ENCODE results near the gene CTCF. TPM values are rescaled to one million over a fixed set of nuclear protein-coding genes. Genes with fewer than 3 reads are reported as not detected.

The CTCF gene
- total and polyA plus RNA-seq, 2 experiments from 2014 or later, result 64.5 to 72.3 TPM

GRCh38 chr16:67613808-67614207 is 51.5 kb downstream of the CTCF start:
- H3K4me3 ChIP-seq, result no peak overlapping the region
- Mint-ChIP-seq H3K27ac (no peak overlapping the region), H3K9me3 (no peaks in the 10 kb centered on the region), H3K4me3 (no peak overlapping the region), H3K4me1 (no peaks in the 10 kb centered on the region), H3K27me3 (ENCODE audit: insufficient read depth, low read depth, poor library complexity) (no peaks in the 10 kb centered on the region), H3K36me3 (ENCODE audit: low read depth) (peaks cover 67% of the 10 kb centered on the region)
- H3K4me2 ChIP-seq, result no peak overlapping the region
- no peaks in the 10 kb centered on the region for H3K27me3 ChIP-seq (ENCODE audit: insufficient read depth)
- H3K36me3 ChIP-seq (ENCODE audit: insufficient read depth), result peaks cover 25% of the 10 kb centered on the region
- ATAC-seq, result peak; percentile 94
- peak; percentile 85 for DNase-seq (ENCODE audit: low spot score)
- H3K4me1 ChIP-seq (ENCODE audit: insufficient read depth), result no peaks in the 10 kb centered on the region
- H3K79me2 ChIP-seq (replicated peaks; ENCODE audit: insufficient read depth), result peaks cover 7% of the 10 kb centered on the region
- H3K27ac ChIP-seq (ENCODE audit: low read depth), result 0 out of 2 replicates have a peak overlapping the region, but pooled peaks have one; percentile 39
- peaks cover 10% of the 10 kb centered on the region for H4K20me1 ChIP-seq (replicated peaks; ENCODE audit: insufficient read depth)
- no peak overlapping the region for H2AFZ ChIP-seq
- no peaks in the 10 kb centered on the region for H3K9me2 ChIP-seq (ENCODE audit: insufficient read depth)
- H3F3A ChIP-seq (replicated peaks; ENCODE audit: low read depth), result peaks cover 10% of the 10 kb centered on the region; the same call in 1 of the 2 replicates
- TF ChIP-seq EZH2 (IDR thresholded peaks at IDR 0.05; ENCODE audit: low read depth, unreplicated experiment) (no peak), STAT1 (IDR thresholded peaks at IDR 0.05; ENCODE audit: unreplicated experiment) (no peak), CREB1 (CRISPR knock-in tag; IDR thresholded peaks at IDR 0.05; ENCODE audit: low read depth) (0 out of 2 replicates have a peak, but pooled peaks have one; percentile 12), NANOG (IDR thresholded peaks at IDR 0.05; ENCODE audit: borderline replicate concordance) (no peak), EZH2phosphoT487 (IDR thresholded peaks at IDR 0.05; ENCODE audit: unreplicated experiment) (no peak), CTCF (conservative IDR thresholded peaks at IDR 0.05; ENCODE audit: low read depth in 2 of 2) (peak; percentile 72 to 75)

DNA sequence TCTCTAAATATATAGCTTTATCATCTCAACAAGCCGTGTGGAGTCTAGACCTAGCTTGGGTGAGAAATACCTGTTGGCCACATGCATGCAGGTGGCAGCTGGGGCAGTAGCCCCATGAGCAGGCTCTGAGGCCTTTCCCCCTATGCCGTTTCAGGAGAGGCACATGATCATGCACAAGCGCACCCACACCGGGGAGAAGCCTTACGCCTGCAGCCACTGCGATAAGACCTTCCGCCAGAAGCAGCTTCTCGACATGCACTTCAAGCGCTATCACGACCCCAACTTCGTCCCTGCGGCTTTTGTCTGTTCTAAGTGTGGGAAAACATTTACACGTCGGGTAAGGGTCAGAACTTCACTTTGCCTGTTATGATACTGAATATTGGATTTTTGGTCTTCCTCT is 65.9 kb downstream of the CTCF start:
- no peaks in the 10 kb centered on the region for H3K27me3 ChIP-seq (ENCODE audit: insufficient read depth)
- no peak overlapping the region for H3K4me2 ChIP-seq
- no peaks in the 10 kb centered on the region for H3K4me1 ChIP-seq (ENCODE audit: insufficient read depth)
- no peak for DNase-seq (ENCODE audit: low spot score)
- Mint-ChIP-seq H3K4me1 (no peaks in the 10 kb centered on the region), H3K4me3 (no peak overlapping the region), H3K27me3 (ENCODE audit: insufficient read depth, low read depth, poor library complexity) (peaks cover 2% of the 10 kb centered on the region), H3K9me3 (no peaks in the 10 kb centered on the region), H3K36me3 (ENCODE audit: low read depth) (peaks cover 76% of the 10 kb centered on the region), H3K27ac (no peak overlapping the region)
- no peaks in the 10 kb centered on the region for H3K9me2 ChIP-seq (ENCODE audit: insufficient read depth)
- H3K4me3 ChIP-seq, result no peak overlapping the region
- peaks cover 45% of the 10 kb centered on the region for H3K36me3 ChIP-seq (ENCODE audit: insufficient read depth)
- peaks cover 9% of the 10 kb centered on the region; the same call in 1 of the 2 replicates for H3F3A ChIP-seq (replicated peaks; ENCODE audit: low read depth)
- peaks cover 7% of the 10 kb centered on the region; the same call in 1 of the 2 replicates for H3K79me2 ChIP-seq (replicated peaks; ENCODE audit: insufficient read depth)
- H3K27ac ChIP-seq (ENCODE audit: low read depth), result no peak overlapping the region
- no peak overlapping the region for H2AFZ ChIP-seq
- no peaks in the 10 kb centered on the region; the same call in 1 of the 2 replicates for H4K20me1 ChIP-seq (replicated peaks; ENCODE audit: insufficient read depth)
- ATAC-seq, result no peak
- TF ChIP-seq, protein P1, sequence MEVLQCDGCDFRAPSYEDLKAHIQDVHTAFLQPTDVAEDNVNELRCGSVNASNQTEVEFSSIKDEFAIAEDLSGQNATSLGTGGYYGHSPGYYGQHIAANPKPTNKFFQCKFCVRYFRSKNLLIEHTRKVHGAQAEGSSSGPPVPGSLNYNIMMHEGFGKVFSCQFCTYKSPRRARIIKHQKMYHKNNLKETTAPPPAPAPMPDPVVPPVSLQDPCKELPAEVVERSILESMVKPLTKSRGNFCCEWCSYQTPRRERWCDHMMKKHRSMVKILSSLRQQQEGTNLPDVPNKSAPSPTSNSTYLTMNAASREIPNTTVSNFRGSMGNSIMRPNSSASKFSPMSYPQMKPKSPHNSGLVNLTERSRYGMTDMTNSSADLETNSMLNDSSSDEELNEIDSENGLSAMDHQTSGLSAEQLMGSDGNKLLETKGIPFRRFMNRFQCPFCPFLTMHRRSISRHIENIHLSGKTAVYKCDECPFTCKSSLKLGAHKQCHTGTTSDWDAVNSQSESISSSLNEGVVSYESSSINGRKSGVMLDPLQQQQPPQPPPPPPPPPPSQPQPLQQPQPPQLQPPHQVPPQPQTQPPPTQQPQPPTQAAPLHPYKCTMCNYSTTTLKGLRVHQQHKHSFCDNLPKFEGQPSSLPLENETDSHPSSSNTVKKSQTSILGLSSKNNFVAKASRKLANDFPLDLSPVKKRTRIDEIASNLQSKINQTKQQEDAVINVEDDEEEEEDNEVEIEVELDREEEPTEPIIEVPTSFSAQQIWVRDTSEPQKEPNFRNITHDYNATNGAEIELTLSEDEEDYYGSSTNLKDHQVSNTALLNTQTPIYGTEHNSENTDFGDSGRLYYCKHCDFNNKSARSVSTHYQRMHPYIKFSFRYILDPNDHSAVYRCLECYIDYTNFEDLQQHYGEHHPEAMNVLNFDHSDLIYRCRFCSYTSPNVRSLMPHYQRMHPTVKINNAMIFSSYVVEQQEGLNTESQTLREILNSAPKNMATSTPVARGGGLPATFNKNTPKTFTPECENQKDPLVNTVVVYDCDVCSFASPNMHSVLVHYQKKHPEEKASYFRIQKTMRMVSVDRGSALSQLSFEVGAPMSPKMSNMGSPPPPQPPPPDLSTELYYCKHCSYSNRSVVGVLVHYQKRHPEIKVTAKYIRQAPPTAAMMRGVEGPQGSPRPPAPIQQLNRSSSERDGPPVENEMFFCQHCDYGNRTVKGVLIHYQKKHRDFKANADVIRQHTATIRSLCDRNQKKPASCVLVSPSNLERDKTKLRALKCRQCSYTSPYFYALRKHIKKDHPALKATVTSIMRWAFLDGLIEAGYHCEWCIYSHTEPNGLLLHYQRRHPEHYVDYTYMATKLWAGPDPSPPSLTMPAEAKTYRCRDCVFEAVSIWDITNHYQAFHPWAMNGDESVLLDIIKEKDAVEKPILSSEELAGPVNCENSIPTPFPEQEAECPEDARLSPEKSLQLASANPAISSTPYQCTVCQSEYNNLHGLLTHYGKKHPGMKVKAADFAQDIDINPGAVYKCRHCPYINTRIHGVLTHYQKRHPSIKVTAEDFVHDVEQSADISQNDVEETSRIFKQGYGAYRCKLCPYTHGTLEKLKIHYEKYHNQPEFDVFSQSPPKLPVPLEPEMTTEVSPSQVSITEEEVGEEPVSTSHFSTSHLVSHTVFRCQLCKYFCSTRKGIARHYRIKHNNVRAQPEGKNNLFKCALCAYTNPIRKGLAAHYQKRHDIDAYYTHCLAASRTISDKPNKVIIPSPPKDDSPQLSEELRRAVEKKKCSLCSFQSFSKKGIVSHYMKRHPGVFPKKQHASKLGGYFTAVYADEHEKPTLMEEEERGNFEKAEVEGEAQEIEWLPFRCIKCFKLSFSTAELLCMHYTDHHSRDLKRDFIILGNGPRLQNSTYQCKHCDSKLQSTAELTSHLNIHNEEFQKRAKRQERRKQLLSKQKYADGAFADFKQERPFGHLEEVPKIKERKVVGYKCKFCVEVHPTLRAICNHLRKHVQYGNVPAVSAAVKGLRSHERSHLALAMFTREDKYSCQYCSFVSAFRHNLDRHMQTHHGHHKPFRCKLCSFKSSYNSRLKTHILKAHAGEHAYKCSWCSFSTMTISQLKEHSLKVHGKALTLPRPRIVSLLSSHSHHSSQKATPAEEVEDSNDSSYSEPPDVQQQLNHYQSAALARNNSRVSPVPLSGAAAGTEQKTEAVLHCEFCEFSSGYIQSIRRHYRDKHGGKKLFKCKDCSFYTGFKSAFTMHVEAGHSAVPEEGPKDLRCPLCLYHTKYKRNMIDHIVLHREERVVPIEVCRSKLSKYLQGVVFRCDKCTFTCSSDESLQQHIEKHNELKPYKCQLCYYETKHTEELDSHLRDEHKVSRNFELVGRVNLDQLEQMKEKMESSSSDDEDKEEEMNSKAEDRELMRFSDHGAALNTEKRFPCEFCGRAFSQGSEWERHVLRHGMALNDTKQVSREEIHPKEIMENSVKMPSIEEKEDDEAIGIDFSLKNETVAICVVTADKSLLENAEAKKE (CRISPR knock-in tag; IDR thresholded peaks at IDR 0.05), result no peak
- TF ChIP-seq ZNF331 (CRISPR knock-in tag; IDR thresholded peaks at IDR 0.05; ENCODE audit: low read depth) (no peak), CREB1 (CRISPR knock-in tag; IDR thresholded peaks at IDR 0.05; ENCODE audit: low read depth) (no peak), CTCF (conservative IDR thresholded peaks at IDR 0.05; ENCODE audit: low read depth in 2 of 2) (no peak), EZH2 (IDR thresholded peaks at IDR 0.05; ENCODE audit: low read depth, unreplicated experiment) (no peak)
